Liver (tissue), 9 donors: ENCODE measurements around the gene ZNF654. TPM values are rescaled to one million over a fixed set of nuclear protein-coding genes. Genes with fewer than 3 reads are reported as not detected.

Experiments used
- DNase-seq: peaks from one replicate; pipeline ENCODE4 v3.0.0-alpha.2; 2017; ENCODE audit warnings: low spot score
- H3K27ac ChIP-seq, 2 donors: one replicate each; pipeline ENCODE4 v1.7.0; 2013; ENCODE audit warnings: inconsistent platforms in 2 of 2, low read length in 2 of 2, control low read depth in 1 of 2, low read depth in 1 of 2, mild to moderate bottlenecking in 1 of 2
- H3K27me3 ChIP-seq, 4 donors: one replicate each; pipeline versions ENCODE4 v1.6.1 to v1.7.0; 2013; ENCODE audit warnings: low read length in 3 of 4, inconsistent platforms in 1 of 4, mild to moderate bottlenecking in 1 of 4, moderate library complexity in 1 of 4; ENCODE audit not compliant: control insufficient read depth in 4 of 4, insufficient read depth in 4 of 4
- H3K36me3 ChIP-seq, 4 donors: one replicate each; pipeline versions ENCODE4 v1.6.1 to v1.7.0; 2013; ENCODE audit warnings: low read length in 3 of 4, mild to moderate bottlenecking in 3 of 4, low read depth in 1 of 4, moderate library complexity in 1 of 4; ENCODE audit not compliant: control insufficient read depth in 4 of 4, insufficient read depth in 3 of 4
- H3K4me1 ChIP-seq, 4 donors: one replicate each; pipeline versions ENCODE4 v1.6.1 to v1.7.0; 2013; ENCODE audit warnings: low read length in 3 of 4, mild to moderate bottlenecking in 3 of 4, moderate library complexity in 1 of 4; ENCODE audit not compliant: control insufficient read depth in 4 of 4, insufficient read depth in 4 of 4
- H3K4me3 ChIP-seq, 3 donors: one replicate each; pipeline versions ENCODE4 v1.6.1 to v1.7.0; 2013; ENCODE audit warnings: low read length in 3 of 3, control low read depth in 1 of 3, low read depth in 1 of 3, mild to moderate bottlenecking in 1 of 3
- H3K9ac ChIP-seq, 2 donors: one replicate each; pipeline ENCODE4 v1.7.0; 2013; ENCODE audit warnings: low read length in 2 of 2, mild to moderate bottlenecking in 2 of 2, moderate library complexity in 2 of 2, control low read depth in 1 of 2, low read depth in 1 of 2
- H3K9me3 ChIP-seq, 4 donors: one replicate each; pipeline versions ENCODE4 v1.6.1 to v1.7.0; 2013; ENCODE audit warnings: low read length in 3 of 4; ENCODE audit not compliant: control insufficient read depth in 4 of 4
- CTCF ChIP-seq: fragments of 150-350 bp; IDR thresholded peaks from 2 replicates; pipeline ENCODE4 v1.5.1; 2017; ENCODE audit warnings: improper control_type of control experiment, low read depth, low read length; ENCODE audit not compliant: missing input control
- EGR1 ChIP-seq, 2 donors: IDR thresholded peaks; 2 replicates each; pipeline ENCODE4 v1.6.1; 2016 to 2018; ENCODE audit warnings: antibody characterized with exemption in 2 of 2, low read depth in 2 of 2
- FOXA1 ChIP-seq: IDR thresholded peaks from 2 replicates; pipeline ENCODE4 v1.6.1; 2016; ENCODE audit warnings: antibody characterized with exemption
- FOXA2 ChIP-seq: IDR thresholded peaks from 2 replicates; pipeline ENCODE4 v1.6.1; 2016; ENCODE audit warnings: antibody characterized with exemption
- GABPA ChIP-seq, 2 donors: IDR thresholded peaks in 1 of 2; conservative IDR thresholded peaks in 1 of 2; 2 replicates each; pipeline ENCODE4 v1.6.1; 2016; ENCODE audit warnings: antibody characterized with exemption in 2 of 2, mild to moderate bottlenecking in 1 of 2, moderate library complexity in 1 of 2
- HNF4A ChIP-seq, 2 donors: conservative IDR thresholded peaks; 2 replicates each; pipeline ENCODE4 v1.6.1; 2016; ENCODE audit warnings: antibody characterized with exemption in 2 of 2, mild to moderate bottlenecking in 2 of 2
- HNF4G ChIP-seq: IDR thresholded peaks from 2 replicates; pipeline ENCODE4 v1.6.1; 2016; ENCODE audit warnings: antibody characterized with exemption
- MAX ChIP-seq: IDR thresholded peaks from 2 replicates; pipeline ENCODE4 v1.6.1; 2016; ENCODE audit warnings: antibody characterized with exemption
- NR2F2 ChIP-seq: IDR thresholded peaks from 2 replicates; pipeline ENCODE4 v1.6.1; 2016; ENCODE audit warnings: antibody characterized with exemption
- RAD21 ChIP-seq, 2 donors: IDR thresholded peaks; 2 replicates each; pipeline ENCODE4 v1.6.1; 2016; ENCODE audit warnings: antibody characterized with exemption in 2 of 2, mild to moderate bottlenecking in 2 of 2
- SP1 ChIP-seq: IDR thresholded peaks from 2 replicates; pipeline ENCODE4 v1.6.1; 2018; ENCODE audit warnings: antibody characterized with exemption, mild to moderate bottlenecking
- TAF1 ChIP-seq: conservative IDR thresholded peaks from 2 replicates; pipeline ENCODE4 v1.6.1; 2016; ENCODE audit warnings: antibody characterized with exemption, mild to moderate bottlenecking
- YY1 ChIP-seq: IDR thresholded peaks from 2 replicates; pipeline ENCODE4 v1.6.1; 2016; ENCODE audit warnings: antibody characterized with exemption, mild to moderate bottlenecking
- WGBS: extraction: QIAGEN DNeasy Blood & Tissue Kit; methylation state at CpG from one replicate; pipeline ENCODE4 v1.1.7; 2013; 5-methylcytosine and 5-hydroxymethylcytosine counted together
- polyA plus RNA-seq, 2 donors: library from polyadenylated mRNA; stranded (reverse) in 1 of 2; unstranded in 1 of 2; fragments of 200-250 nt in 1 of 2; fragments of >200 nt in 1 of 2; fragmentation: Nextera tagmentation in 1 of 2; extraction: Ambion mirVana in 1 of 2; gene quantifications; one replicate each; pipeline versions ENCODE4 v1.2.1 to v1.2.3, GENCODE V29; 2013 to 2015
- total RNA-seq, 2 donors: library from RNA; depleted of rRNA; stranded (reverse); fragments of >200 nt; gene quantifications; one replicate each; pipeline ENCODE4 v1.2.3, GENCODE V29; 2014
- TF ChIP-seq, protein P1 (sequence below): IDR thresholded peaks from 2 replicates; pipeline ENCODE4 v1.6.1; 2016; ENCODE audit warnings: antibody characterized with exemption
- TF ChIP-seq, protein P2 (sequence below): IDR thresholded peaks from 2 replicates; pipeline ENCODE4 v1.6.1; 2016; ENCODE audit warnings: antibody characterized with exemption, mild to moderate bottlenecking
- donor health status: healthy.
- donor health status: healthy.
- donor health status: healthy.
- donor health status: healthy.
- donor health status: healthy.

The ZNF654 gene
- total and polyA plus RNA-seq, 4 donors: 2.2 to 10.1 (median 5.4) TPM

- H3K27ac ChIP-seq: no peak overlapping the region
- no peaks in the 10 kb centered on the region for H3K9me3 ChIP-seq
- H3K27me3 ChIP-seq: no peaks in the 10 kb centered on the region
- 90% methylated on average over 3 of the region's 3 CpGs for WGBS
- DNase-seq: no peak
- no peak overlapping the region for H3K9ac ChIP-seq
- H3K4me1 ChIP-seq: no peaks in the 10 kb centered on the region
- peaks cover 1 to 18% (median 14%) of the 10 kb centered on the region in 4 donors for H3K36me3 ChIP-seq
- no peak overlapping the region for H3K4me3 ChIP-seq
- TF ChIP-seq RAD21 (IDR thresholded peaks at IDR 0.05) (no peak), HNF4G (no peak), GABPA (IDR thresholded peaks at IDR 0.05 in 1 of 2, conservative IDR thresholded peaks at IDR 0.05 in 1 of 2) (no peak), SP1 (no peak), TAF1 (no peak), MAX (no peak), NR2F2 (no peak), CTCF (no peak), FOXA1 (no peak)
- TF ChIP-seq, protein P1, sequence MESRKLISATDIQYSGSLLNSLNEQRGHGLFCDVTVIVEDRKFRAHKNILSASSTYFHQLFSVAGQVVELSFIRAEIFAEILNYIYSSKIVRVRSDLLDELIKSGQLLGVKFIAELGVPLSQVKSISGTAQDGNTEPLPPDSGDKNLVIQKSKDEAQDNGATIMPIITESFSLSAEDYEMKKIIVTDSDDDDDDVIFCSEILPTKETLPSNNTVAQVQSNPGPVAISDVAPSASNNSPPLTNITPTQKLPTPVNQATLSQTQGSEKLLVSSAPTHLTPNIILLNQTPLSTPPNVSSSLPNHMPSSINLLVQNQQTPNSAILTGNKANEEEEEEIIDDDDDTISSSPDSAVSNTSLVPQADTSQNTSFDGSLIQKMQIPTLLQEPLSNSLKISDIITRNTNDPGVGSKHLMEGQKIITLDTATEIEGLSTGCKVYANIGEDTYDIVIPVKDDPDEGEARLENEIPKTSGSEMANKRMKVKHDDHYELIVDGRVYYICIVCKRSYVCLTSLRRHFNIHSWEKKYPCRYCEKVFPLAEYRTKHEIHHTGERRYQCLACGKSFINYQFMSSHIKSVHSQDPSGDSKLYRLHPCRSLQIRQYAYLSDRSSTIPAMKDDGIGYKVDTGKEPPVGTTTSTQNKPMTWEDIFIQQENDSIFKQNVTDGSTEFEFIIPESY: no peak
- TF ChIP-seq, protein P2, sequence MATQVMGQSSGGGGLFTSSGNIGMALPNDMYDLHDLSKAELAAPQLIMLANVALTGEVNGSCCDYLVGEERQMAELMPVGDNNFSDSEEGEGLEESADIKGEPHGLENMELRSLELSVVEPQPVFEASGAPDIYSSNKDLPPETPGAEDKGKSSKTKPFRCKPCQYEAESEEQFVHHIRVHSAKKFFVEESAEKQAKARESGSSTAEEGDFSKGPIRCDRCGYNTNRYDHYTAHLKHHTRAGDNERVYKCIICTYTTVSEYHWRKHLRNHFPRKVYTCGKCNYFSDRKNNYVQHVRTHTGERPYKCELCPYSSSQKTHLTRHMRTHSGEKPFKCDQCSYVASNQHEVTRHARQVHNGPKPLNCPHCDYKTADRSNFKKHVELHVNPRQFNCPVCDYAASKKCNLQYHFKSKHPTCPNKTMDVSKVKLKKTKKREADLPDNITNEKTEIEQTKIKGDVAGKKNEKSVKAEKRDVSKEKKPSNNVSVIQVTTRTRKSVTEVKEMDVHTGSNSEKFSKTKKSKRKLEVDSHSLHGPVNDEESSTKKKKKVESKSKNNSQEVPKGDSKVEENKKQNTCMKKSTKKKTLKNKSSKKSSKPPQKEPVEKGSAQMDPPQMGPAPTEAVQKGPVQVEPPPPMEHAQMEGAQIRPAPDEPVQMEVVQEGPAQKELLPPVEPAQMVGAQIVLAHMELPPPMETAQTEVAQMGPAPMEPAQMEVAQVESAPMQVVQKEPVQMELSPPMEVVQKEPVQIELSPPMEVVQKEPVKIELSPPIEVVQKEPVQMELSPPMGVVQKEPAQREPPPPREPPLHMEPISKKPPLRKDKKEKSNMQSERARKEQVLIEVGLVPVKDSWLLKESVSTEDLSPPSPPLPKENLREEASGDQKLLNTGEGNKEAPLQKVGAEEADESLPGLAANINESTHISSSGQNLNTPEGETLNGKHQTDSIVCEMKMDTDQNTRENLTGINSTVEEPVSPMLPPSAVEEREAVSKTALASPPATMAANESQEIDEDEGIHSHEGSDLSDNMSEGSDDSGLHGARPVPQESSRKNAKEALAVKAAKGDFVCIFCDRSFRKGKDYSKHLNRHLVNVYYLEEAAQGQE: no peak
These were observed 83.1 kb downstream of the ZNF654 start for GRCh38 chr3:88142094-88142624.

DNA sequence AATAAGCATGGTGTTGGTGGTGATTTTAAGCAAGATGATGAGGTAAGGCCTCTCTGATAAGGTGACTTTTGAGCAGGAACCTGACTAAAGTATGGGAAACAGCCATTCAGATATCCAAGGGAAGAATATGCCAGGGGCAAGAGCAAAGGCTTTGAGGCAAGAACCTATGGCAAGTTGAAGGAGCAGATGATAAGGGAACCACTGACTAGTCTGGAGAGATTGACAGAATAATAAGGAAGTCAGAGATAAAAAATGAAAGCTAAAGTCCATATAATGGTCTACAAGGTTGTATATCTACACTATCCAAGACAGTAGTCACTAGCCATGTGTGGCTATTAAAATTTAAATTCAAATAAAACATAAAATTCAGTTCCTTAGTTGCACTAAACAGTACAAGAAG is 88.2 kb downstream of the ZNF654 start:
- DNase-seq: no peak
- Histone ChIP-seq H3K9ac (no peak overlapping the region), H3K9me3 (no peaks in the 10 kb centered on the region), H3K36me3 (no peaks in the 10 kb centered on the region), H3K4me1 (peaks cover 5 to 20% (median 13%) of the 10 kb centered on the region in 4 donors), H3K27ac (no peak overlapping the region), H3K27me3 (no peaks in the 10 kb centered on the region), H3K4me3 (no peak overlapping the region)
- TF ChIP-seq HNF4A (conservative IDR thresholded peaks at IDR 0.05) (no peak), FOXA1 (no peak), EGR1 (IDR thresholded peaks at IDR 0.05; ENCODE audit: low read depth in 2 of 2) (no peak), TAF1 (no peak), YY1 (no peak), FOXA2 (no peak), CTCF (no peak)
- TF ChIP-seq, protein P1: no peak
